SK-N-SH (cell line): Measurements from ENCODE around the gene CLEC1B.

Experiments used
- CHD2 ChIP-seq: fragments of 150-350 bp; IDR thresholded peaks from 2 replicates; pipeline ENCODE4 v1.6.1; 2018; ENCODE audit warnings: low read length; ENCODE audit not compliant: partially characterized antibody
- ELF1 ChIP-seq: IDR thresholded peaks from 2 replicates; pipeline ENCODE4 v1.4.0; 2012
- EZH2phosphoT487 ChIP-seq: fragments of 200-600 bp; sonication (generic); IDR thresholded peaks from 2 replicates; pipeline ENCODE4 v1.6.1; 2017; ENCODE audit warnings: low read depth, mixed run types, mild to moderate bottlenecking, antibody characterized with exemption, moderate library complexity, borderline replicate concordance
- JUND ChIP-seq: IDR thresholded peaks from 2 replicates; pipeline ENCODE4 v1.4.0; 2012
- NRF1 ChIP-seq: IDR thresholded peaks from 2 replicates; pipeline ENCODE4 v1.6.1; 2012; ENCODE audit warnings: low read depth, mild to moderate bottlenecking, low read length
- POLR2AphosphoS5 ChIP-seq: IDR thresholded peaks from 2 replicates; pipeline ENCODE4 v1.6.1; 2012; ENCODE audit warnings: low read depth, low read length
- RAD21 ChIP-seq: IDR thresholded peaks from 2 replicates; pipeline ENCODE4 v1.6.1; 2012; ENCODE audit warnings: mild to moderate bottlenecking, low read length
- RCOR1 ChIP-seq: fragments of 150-350 bp; IDR thresholded peaks from 2 replicates; pipeline ENCODE4 v1.6.1; 2017; ENCODE audit warnings: antibody characterized with exemption, low read length
- TAF1 ChIP-seq: IDR thresholded peaks from 2 replicates; pipeline ENCODE4 v1.6.1; 2012; ENCODE audit warnings: low read depth, mild to moderate bottlenecking, low read length, moderate library complexity, borderline replicate concordance
- TF ChIP-seq, protein P1 (sequence below): fragments of 200-600 bp; sonication (generic); IDR thresholded peaks from 2 replicates; pipeline ENCODE4 v1.6.1; 2017; ENCODE audit warnings: antibody characterized with exemption, mild to moderate bottlenecking, moderate library complexity
- TF ChIP-seq, protein P2 (sequence below): IDR thresholded peaks from 2 replicates; pipeline ENCODE4; 2012
- TF ChIP-seq, protein P3 (sequence below): IDR thresholded peaks from 2 replicates; pipeline ENCODE4 v1.6.1; 2012; ENCODE audit warnings: mild to moderate bottlenecking, low read depth, low read length, moderate library complexity

DNA sequence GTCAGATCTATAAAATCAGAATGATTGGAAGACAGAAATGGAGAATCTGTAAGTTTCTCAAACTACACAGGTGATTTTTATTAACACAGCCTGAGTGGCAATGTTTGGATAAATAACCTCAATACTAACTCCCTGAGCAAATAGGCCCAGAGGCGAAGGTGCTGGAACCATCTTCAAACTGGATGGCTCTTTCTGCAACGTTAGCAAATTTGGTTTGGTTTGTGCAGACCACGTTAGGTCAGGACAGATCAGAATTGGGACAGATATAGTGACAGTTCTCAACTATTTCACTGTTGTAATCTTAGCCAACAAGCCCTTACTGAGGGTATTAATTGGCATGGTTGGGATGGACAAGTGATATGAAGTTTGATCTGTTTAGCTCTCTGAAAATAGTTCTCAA is 22.4 kb upstream of the CLEC1B start:
- TF ChIP-seq, protein P1, sequence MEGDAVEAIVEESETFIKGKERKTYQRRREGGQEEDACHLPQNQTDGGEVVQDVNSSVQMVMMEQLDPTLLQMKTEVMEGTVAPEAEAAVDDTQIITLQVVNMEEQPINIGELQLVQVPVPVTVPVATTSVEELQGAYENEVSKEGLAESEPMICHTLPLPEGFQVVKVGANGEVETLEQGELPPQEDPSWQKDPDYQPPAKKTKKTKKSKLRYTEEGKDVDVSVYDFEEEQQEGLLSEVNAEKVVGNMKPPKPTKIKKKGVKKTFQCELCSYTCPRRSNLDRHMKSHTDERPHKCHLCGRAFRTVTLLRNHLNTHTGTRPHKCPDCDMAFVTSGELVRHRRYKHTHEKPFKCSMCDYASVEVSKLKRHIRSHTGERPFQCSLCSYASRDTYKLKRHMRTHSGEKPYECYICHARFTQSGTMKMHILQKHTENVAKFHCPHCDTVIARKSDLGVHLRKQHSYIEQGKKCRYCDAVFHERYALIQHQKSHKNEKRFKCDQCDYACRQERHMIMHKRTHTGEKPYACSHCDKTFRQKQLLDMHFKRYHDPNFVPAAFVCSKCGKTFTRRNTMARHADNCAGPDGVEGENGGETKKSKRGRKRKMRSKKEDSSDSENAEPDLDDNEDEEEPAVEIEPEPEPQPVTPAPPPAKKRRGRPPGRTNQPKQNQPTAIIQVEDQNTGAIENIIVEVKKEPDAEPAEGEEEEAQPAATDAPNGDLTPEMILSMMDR, result no peak
- TF ChIP-seq RCOR1, result no peak
- TF ChIP-seq, protein P2, sequence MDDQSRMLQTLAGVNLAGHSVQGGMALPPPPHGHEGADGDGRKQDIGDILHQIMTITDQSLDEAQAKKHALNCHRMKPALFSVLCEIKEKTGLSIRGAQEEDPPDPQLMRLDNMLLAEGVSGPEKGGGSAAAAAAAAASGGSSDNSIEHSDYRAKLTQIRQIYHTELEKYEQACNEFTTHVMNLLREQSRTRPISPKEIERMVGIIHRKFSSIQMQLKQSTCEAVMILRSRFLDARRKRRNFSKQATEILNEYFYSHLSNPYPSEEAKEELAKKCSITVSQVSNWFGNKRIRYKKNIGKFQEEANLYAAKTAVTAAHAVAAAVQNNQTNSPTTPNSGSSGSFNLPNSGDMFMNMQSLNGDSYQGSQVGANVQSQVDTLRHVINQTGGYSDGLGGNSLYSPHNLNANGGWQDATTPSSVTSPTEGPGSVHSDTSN, result no peak
- no peak for TF ChIP-seq NRF1
- TF ChIP-seq, protein P3, sequence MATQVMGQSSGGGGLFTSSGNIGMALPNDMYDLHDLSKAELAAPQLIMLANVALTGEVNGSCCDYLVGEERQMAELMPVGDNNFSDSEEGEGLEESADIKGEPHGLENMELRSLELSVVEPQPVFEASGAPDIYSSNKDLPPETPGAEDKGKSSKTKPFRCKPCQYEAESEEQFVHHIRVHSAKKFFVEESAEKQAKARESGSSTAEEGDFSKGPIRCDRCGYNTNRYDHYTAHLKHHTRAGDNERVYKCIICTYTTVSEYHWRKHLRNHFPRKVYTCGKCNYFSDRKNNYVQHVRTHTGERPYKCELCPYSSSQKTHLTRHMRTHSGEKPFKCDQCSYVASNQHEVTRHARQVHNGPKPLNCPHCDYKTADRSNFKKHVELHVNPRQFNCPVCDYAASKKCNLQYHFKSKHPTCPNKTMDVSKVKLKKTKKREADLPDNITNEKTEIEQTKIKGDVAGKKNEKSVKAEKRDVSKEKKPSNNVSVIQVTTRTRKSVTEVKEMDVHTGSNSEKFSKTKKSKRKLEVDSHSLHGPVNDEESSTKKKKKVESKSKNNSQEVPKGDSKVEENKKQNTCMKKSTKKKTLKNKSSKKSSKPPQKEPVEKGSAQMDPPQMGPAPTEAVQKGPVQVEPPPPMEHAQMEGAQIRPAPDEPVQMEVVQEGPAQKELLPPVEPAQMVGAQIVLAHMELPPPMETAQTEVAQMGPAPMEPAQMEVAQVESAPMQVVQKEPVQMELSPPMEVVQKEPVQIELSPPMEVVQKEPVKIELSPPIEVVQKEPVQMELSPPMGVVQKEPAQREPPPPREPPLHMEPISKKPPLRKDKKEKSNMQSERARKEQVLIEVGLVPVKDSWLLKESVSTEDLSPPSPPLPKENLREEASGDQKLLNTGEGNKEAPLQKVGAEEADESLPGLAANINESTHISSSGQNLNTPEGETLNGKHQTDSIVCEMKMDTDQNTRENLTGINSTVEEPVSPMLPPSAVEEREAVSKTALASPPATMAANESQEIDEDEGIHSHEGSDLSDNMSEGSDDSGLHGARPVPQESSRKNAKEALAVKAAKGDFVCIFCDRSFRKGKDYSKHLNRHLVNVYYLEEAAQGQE, result no peak
- TF ChIP-seq POLR2AphosphoS5, result no peak
- TF ChIP-seq RAD21, result no peak
- no peak for TF ChIP-seq JUND
- TF ChIP-seq CHD2, result no peak
- no peak for TF ChIP-seq TAF1
- no peak for TF ChIP-seq EZH2phosphoT487
- no peak for TF ChIP-seq ELF1
